GM18511 (cell line): Measurements from ENCODE around the gene PRLR.

Experiments
- ATAC-seq: cut with Tn5 transposase; IDR thresholded peaks from one replicate; pipeline ENCODE4 v1.9.1; 2021; ENCODE audit warnings: mild to moderate bottlenecking, moderate library complexity; ENCODE audit not compliant: unreplicated experiment

The PRLR gene

DNA sequence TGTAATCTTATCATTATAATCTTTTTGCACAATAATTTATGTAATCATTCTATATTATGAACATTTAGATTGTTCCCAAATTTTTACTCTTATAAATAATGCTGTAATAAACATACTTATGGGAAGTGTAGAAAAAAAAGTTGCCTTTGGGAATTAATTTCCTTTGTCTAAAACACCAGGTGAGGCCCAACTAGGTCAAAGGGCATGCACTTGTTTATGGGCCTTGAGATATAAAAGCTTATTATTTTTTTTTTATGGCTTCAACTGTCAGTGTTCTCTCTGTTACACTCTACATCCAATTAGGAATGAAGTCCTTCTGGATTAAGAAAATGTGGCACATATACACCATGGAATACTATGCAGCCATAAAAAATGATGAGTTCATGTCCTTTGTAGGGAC lies 6.5 kb upstream of the PRLR start:
- no peak for ATAC-seq

DNA sequence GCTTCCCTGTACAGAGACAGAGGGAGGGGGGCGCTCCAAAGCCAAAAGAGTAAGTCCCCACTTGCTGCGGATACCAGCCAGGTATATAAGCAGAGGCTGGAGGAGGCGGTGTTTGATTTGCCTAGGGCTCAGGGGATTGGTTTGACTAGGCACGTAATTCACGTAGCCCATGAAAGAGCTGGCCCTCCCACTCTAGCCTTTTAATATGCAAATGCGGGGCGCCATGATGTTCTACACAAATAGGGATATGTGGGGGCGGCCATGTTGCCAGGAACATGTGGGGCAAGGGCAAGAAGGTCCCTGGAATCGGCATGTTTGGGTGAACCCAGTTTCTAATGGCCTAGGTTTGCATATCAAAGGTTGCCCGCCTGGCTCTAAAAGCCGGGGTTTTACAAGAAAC lies 3.3 kb upstream of the PRLR start:
- ATAC-seq: no peak

DNA sequence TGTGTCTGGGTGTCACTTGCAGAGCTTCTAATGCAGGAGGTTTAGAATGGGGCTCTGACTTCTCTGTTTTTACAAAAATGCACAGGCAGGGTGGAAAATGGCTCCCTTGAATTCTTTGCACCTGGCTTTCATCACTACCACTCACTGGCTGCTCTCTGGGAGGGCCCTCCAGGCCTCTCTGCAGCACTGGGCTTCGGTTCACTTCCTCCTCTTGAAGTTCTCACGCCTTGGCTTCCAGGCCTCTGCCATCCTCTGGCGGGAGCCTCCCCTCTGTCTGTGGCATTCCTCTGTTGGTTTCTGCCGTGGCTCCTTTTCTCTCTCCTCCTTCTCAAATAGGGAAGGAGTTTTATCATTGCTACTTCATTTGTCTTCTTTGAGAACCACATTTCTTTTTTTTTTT lies 2.8 kb upstream of the PRLR start:
- ATAC-seq: no peak

DNA sequence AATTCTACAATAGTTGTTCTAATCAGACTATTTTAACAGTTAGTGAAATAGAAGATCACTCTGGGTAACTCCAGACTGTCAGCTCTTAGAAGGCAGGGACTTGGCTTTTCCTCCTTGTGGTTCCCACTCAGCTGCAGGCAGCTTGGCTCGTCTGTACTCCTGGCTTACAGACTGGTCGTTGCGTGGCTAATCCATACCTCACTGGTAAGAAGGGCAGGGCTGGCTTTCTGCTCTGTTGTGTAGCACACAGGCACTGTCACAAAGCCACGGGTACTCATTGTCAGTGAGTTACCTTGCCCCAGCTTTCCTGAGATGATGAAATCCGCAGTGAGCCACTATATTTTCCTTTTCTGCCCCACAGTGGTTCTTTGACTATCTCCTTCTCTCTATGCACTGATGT lies 1.8 kb upstream of the PRLR start:
- ATAC-seq: no peak

DNA sequence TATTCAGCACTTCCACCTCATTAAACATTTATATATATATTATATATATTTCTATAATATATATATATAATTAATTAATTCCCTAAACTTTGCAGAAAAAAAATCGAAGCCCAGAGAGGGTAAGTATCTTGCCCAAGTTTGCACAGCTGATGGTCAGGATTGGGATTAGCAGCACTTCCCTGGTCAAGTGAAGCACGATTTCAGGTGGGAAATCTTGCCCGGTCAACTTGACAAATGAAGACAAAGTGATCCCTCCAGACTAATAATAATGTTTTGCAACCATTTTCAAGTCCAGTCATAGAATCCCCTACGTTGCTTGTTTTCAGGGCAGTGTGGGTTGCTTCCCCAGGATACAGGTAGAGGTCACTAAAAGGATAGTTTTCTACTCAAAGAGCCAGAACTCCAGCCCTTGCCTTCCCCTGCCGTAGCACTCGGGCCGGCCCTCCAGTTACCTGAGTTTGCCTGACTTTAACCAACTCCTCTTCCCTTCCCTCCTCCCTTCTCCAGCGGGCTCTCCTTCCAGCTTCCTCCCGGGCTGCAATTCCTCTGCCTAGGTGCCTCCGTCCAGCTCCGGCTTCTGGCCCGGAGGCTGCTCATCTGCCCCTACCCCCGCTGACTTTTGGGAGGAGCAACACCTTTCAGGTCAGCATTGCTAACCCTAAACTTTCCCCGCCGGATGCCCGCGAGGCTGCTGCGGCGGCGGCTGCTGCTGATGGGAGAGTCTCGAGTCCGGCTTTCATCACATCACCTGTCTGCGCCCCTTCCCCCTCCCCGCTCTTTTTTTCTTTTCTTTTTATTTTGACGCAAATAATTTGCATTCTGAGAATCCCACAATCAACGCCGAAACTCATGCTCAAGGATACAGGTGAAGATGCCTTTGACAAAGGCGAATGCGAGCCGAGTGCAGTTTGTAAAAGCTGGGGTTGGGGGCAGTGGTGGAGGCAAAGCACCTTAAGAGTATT lies 930 bp downstream of the PRLR start:
- peak; percentile 70 for ATAC-seq

DNA sequence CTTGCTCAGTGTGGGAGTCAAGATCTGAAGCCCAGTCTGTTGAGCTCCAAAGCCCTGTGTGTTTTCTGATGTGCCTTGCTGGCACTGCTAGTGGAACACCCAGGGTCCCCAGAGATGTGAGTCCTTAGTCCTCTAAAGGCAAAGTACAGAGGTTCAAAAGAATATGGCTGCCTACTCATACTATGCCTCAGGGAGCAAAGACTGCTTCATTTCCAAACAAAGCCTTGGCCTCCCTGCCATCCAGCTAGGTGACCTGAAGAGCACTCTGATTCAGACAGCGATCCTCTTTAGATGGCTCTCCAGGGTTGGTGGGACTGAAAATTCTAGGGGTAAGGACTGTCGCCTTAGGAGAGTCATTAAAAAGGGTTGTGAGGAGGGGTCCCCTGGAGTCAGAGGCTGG lies 2.0 kb downstream of the PRLR start:
- ATAC-seq: no peak

DNA sequence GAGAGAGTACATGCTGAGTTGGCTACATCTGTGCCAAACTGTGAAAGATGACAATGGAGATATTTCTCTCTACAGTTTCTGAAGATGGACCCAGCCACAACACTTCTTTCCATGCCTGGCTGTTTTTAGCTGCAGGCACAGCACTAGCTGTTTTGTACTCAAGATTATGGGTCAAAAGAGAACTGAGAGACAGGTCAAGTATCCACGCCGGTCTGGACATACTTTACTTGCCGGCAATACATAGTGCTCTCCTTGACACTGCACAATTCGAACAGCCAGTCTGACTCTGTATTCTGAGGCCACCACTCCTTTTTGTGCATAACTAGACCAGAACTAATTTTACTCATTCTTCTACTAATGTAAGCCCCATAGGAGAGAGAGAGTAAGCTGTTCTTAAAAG lies 2.6 kb downstream of the PRLR start:
- no peak for ATAC-seq

DNA sequence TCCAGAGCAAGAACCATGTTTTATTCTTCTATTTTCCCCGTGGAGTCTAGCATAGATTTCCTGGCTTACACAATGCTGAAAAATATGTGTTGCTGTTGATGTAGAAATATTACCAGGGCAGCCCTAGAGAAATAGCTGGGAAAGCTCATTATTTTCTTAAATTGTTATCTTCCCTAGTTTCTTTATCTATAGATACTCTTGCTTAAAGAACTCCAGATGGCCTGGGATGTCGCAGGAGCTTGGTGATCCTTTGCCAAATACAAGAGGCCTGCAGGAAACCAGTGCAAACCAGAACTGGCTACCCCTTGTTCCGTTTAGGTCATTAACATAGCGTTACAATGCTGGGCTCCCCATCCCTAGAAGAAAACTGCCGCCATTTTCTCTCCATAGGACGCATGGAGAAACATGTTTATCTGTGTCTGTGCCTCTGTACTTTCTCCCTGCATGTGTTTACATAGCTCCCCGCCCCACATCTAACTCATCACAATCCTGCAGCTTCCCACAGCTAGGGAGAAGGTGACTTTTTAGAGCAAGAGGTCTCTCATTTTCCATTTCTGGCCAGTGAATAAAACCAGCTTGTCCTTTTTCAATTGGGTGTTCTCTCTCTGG lies 6.4 kb downstream of the PRLR start:
- no peak for ATAC-seq

DNA sequence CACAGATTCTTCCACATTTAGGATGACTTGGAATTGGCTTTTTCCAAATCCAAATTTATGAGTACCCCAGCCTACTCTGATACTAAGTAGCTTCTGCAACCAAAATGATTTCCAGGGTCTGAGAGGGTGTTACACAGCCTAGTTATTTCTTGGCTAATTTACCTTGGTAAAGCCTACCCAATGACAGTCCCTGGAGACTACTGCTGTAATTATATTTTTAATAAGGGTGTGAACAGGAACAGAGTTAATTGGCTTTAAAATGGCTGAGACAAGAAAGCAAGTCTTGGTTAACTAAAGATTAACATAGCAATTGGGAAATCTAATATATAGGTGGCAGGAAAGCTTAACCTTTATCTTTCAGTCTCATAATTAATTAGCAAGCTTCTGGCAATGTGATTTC lies 9.3 kb downstream of the PRLR start:
- no peak for ATAC-seq

DNA sequence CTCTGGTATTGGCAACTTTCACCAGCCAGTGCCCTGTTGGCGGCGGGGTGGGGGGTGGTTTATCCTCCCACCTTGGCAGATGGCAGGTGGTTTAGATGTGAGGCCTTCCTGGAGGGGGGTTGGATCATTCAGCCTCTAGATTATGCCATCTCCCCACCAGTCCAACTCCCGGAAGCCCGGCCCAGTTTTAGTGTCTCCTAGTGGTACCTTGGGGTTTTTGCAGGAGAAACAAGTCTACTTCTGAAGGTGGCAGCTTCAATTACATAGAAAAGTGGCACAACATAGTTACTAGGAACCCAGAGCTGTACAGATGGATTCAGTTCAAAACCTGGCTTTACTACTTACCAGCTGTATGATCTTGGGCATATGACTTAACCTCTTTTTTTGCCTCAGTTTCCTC lies 11.3 kb downstream of the PRLR start:
- ATAC-seq: no peak

DNA sequence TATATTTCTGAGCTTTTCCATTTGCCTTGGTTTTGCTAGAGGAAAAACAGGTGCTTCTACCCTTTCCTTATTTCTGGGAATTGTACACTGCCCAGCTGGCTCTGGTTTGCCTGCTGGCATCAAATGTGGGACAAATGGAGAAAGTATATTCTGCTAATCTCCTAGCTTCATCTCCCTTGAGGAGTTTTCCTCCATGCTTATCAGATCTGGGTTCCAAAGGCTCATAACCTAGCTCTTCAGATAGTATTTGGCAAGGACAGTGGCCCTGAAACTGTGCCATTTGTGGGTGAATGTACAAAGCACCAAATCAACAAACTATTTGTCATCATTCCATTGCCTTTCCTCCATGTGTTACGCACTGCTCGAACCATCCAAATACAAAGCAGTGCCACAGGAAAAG lies 16.2 kb downstream of the PRLR start:
- ATAC-seq: no peak

DNA sequence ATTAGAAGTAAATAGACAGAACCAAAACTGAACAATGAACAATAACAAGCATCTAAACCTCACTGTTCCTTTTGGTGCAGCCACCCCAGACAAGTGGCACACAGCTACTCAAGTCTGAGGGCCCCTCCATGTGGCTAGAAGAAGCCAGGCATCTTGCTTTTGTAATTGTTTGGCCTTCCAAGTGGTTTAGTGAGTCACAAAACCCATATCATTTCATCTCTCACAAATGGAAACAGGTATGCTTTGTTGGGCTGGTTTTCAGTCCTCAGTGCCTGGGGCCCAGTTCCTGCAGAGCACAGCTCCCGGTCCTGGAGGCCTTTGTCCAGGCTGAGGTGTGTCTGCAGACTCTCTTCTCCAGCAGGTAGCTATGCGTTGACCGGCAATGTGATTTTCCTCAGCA lies 16.7 kb downstream of the PRLR start:
- ATAC-seq: no peak

DNA sequence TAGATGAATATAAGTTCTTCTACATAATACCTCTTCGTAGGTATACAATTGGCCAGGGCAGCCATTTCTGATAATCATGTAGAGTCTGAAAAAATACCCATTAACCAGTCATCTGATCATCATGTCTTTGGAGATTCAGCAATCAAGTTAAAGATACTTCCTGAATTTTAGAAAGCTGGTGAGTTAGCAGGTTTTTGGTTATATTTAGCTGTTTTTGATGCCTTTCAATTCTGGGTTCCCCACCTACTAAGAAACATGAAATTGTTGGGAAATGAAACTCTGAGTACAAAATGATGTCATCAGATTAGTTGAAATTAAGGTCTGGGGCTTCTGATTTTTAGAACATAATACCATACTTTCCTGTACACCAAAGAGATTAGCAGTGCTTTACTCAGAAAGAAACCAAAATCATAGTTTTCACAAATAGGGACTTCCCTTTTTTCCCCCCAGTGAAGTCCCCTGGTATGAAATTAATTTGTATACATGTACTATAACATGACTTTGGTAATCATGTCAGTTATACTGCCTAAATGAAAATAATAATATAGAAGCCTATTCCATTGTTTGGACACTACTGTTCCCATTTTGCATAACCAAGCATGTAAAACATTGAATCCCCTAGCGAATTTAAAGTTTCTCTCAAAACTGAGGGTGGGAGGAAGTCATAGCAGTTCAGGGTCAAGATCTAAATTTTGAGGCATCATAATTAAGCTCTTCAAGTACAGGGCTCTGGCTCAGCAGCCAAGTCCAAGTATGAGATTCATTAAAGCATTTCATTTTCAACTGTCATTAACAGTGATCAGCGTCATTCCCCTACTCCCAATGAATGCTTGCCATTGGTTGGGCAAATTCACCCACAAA lies 17.9 kb downstream of the PRLR start:
- ATAC-seq: peak; percentile 89

DNA sequence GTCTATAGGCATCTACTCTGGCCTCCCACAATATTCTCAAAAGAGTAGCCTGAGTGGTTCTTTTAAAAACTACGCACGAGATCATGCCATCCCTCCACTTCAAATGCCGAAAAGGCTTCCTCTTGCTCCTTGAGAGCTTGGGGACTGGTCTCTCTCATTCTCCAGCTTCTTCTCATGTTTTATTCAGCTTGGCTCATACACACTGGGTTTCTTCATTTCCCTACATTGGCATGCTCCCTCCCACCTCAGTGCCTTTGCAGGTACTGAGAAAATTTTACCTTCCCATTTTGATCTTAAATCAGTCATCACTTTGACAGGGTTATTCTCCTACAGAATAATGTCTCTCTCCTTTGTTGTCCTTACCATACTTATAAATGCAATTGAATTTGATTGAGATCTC lies 20.4 kb downstream of the PRLR start:
- ATAC-seq: no peak

DNA sequence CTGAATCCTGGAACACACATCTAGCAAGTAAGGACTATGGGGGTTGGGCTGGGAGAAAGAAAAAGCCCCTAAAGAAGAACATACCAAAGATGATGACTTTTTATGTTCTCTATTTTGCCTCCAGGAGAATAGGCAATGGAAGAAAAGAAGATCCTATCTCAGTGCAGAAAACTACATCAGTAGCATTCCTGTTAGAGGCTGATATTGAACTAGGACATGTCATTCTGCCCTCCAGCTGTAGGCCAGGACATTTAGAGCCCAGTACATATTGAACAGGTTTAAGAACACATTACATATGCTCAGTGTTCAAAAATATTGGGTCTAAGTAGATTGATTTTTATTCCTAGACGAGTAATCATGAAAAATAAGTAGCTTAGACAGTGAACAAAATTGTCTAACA lies 24.7 kb downstream of the PRLR start:
- ATAC-seq: no peak

DNA sequence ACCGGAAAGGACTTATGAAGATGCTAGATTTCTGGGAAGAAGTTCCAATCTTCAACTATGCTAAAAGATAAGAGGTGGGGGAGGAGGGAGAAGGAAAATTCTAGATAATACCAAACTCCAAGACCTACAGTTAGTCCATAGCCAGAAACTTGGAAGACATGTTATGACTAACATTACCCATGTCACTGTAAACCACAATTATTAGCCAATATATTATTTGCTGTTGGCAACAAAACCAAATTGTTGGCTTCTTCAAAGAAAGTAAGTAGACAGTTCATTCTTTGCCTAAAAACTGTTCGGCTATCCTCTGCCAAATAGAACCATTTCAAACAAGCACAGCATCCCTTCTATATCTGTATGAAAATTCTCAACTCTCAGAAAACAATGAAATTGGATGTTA lies 25.1 kb downstream of the PRLR start:
- ATAC-seq: no peak

DNA sequence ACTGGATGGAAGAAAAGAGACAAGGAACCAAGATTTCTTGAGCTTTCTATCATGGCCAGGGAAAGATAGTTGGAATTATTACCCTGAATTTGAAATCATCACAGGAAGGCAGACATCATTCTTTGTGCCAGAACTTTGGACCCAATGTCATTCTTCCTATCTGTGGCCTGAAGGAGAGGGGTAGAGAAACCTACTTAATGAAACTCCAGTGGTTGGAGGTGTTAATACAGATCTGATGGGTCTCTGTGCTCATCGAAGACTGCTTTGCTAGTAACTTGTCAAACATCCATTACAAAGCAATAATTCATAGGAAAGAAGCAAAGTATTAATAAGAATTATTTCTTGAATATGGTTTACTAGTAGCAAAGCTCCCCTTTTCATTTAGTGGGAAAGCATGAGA lies 26.9 kb downstream of the PRLR start:
- ATAC-seq: peak; percentile 58

DNA sequence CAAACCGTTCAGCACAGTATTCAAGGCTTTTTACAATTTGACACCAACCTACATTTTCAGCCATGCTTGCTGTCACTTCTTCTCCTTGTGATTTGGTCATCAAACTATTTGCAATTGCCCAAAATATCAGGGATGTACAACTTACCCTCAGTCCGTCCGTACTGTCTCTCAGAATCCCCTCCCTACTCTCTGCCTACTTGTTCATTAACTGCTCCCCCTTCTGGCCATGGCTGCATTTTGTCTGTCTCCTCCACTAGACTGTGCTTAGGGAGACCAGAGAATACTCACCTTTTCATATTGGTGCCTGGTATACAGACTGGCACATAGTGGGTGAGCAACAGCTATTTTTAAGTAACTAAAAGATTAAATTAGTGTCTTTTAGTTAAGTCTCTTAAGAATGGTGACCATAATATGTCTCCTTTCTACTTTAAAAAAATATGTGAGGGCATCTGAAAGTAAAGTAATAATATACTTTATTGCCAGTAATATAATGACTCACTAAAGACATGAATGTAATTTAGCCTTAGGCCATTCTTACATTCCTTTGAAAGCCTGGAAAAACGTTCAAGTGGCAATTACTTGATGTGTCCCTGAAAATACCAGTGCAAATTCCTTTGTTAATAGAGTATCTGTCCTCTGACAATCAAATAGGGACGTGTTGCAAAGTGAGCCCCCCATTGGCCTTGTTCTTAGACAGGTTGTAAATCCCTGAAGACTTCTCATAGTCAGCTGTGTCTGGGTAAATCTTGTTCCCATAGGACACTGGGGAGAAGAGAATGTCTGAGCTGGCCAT lies 27.8 kb downstream of the PRLR start:
- peak; percentile 78 for ATAC-seq

DNA sequence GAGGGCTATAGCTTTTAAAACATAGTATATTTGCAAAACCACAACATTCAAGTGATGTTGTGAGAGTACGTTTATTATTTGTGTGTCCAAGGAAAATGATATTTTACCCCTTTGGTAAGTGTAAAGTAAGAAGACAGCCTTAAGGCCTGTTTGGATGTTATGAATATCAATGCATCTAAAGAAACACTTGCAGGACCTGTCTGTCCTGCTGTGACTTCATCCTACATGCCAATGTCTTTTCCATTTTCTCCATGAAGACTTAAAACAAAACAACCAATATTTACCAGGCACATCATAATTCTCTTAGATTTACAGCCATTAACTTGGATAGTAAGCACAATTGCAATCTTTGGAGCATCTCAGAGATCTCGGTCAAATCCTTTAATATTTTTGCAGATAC lies 29.0 kb downstream of the PRLR start:
- ATAC-seq: no peak

DNA sequence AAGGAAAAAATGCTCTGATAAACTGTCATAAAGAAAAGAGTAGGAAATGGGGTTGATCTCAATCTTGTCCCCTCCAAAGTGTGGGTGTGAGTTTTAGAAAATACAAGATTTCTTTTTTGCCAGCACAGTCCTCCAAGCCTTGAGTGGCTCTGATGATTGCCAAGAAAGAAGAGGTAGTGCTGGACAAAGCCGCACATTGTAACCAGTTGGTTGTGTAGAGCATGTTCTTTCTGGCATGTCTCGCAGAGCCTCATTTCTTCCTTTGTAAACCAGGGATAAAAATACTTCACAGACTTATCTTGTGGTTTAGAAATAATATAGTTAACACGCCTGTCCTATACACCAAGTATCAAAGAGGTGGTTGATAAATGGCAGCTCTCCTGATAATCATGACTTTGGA lies 30.4 kb downstream of the PRLR start:
- no peak for ATAC-seq

DNA sequence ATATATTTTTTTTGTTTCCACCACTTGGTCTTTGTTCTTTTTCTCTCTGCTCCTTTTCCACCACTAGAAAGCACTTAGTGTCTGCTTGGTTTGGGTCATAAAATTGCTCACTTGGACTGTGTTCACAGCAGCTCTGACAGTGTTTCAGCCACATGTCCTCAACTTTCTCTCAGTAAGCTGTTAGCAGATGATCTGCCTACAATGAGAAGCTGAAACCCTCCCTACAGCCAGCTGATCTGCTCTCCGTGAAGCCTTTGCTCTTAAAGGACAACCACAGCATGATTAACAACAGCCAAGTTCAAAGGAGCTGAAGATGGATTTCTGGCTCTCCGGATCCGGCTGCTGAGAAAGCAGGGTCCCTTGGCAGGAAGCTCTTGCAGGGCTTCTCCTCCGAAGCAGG lies 31.6 kb downstream of the PRLR start:
- no peak for ATAC-seq
